HepG2 (cell line): ENCODE data around the gene SKI.

Experiments
- NCOA2 ChIP-seq: sonication (generic); formaldehyde crosslinking; IDR thresholded peaks from 2 replicates; pipeline ENCODE4 v1.8.0; 2022; ENCODE audit warnings: inconsistent platforms
- NFIC ChIP-seq: IDR thresholded peaks from 2 replicates; pipeline ENCODE4 v1.6.1; 2012; ENCODE audit warnings: mild to moderate bottlenecking, low read length, inconsistent platforms
- POLR2A ChIP-seq, 2 experiments: IDR thresholded peaks; 2 replicates each; pipeline ENCODE4 v1.6.1; 2011; ENCODE audit warnings: low read depth in 2 of 2, low read length in 2 of 2, mild to moderate bottlenecking in 1 of 2, moderate library complexity in 1 of 2; ENCODE audit not compliant: insufficient read depth in 1 of 2
- PRDM15 ChIP-seq: sonication (generic); formaldehyde crosslinking; IDR thresholded peaks from 2 replicates; pipeline ENCODE4 v1.4.0; 2020; ENCODE audit warnings: missing genetic modification reagents
- RFX1 ChIP-seq: fragments of 450-650 bp; IDR thresholded peaks from 2 replicates; pipeline ENCODE4 v1.6.1; 2017
- ZNF121 ChIP-seq: sonication (generic); formaldehyde crosslinking; IDR thresholded peaks from 2 replicates; pipeline ENCODE4 v1.5.0; 2020; ENCODE audit warnings: mild to moderate bottlenecking, missing genetic modification reagents
- ZNF350 ChIP-seq: sonication (generic); formaldehyde crosslinking; IDR thresholded peaks from 2 replicates; pipeline ENCODE4 v1.4.0; 2020; ENCODE audit warnings: mild to moderate bottlenecking, low read depth, missing genetic modification reagents, borderline replicate concordance
- ZNF468 ChIP-seq: sonication (generic); formaldehyde crosslinking; IDR thresholded peaks from 2 replicates; pipeline ENCODE4 v1.8.0; 2022; ENCODE audit warnings: mild to moderate bottlenecking, moderate library complexity, missing genetic modification reagents

DNA sequence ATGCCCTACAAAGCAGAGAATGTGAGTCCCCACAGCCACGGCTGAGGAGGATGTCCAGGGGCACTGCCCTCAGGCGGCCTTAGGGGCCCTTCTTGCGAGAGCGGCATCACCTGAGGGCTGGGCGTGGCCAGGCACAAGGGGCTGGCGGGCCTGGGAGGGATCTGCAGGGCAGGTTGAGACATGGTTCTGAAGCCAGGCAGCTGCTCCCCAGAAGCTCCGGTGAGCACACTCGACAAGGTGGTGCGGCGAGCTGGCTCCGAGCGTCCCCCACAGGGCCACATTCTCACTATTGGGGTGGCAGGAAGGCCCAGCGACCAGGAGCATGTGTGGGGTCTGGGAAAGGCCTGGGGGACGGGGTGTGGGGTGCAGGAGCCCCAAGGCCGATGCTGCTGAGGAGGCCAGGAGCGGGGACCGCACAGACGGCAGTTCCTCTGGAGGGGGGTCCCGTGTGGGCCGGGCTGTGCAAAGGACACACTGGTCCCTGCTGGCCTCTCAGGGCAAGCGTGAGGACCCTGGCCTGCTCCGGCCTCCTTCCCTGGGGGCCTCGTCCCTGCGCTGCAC is 116.1 kb downstream of the SKI start:
- TF ChIP-seq ZNF350 (CRISPR knock-in tag) (no peak), ZNF121 (CRISPR knock-in tag) (no peak), POLR2A (IDR thresholded peaks at IDR 0.05; ENCODE audit: insufficient read depth in 1 of 2, low read depth in 2 of 2, low read length in 2 of 2) (no peak), RFX1 (no peak), NFIC (no peak), ZNF468 (CRISPR knock-in tag) (no peak), PRDM15 (CRISPR knock-in tag) (no peak), NCOA2 (no peak)
